HepG2 (cell line): ENCODE data around the gene DDAH2. TPM values are rescaled to one million over a fixed set of nuclear protein-coding genes. Genes with fewer than 3 reads are reported as not detected.

Experiments
- AFF4 ChIP-seq: sonication (generic); formaldehyde crosslinking; IDR thresholded peaks from 2 replicates; pipeline ENCODE4 v1.4.0; 2020; ENCODE audit warnings: missing genetic modification reagents
- HOXA9 ChIP-seq: sonication (generic); formaldehyde crosslinking; IDR thresholded peaks from 2 replicates; pipeline ENCODE4 v1.8.1; 2022; ENCODE audit warnings: missing genetic modification reagents, mild to moderate bottlenecking, moderate library complexity, borderline replicate concordance
- IRF9 ChIP-seq: sonication (generic); formaldehyde crosslinking; IDR thresholded peaks from 2 replicates; pipeline ENCODE4 v1.8.0; 2022; ENCODE audit warnings: missing genetic modification reagents, mild to moderate bottlenecking, borderline replicate concordance
- MLXIP ChIP-seq: sonication (generic); formaldehyde crosslinking; IDR thresholded peaks from 2 replicates; pipeline ENCODE4 v1.9.0; 2021; ENCODE audit warnings: missing genetic modification reagents, borderline replicate concordance
- PATZ1 ChIP-seq: sonication (generic); formaldehyde crosslinking; IDR thresholded peaks from 2 replicates; pipeline ENCODE4 v1.4.0; 2020; ENCODE audit warnings: missing genetic modification reagents
- PAWR ChIP-seq: sonication (generic); formaldehyde crosslinking; IDR thresholded peaks from 2 replicates; pipeline ENCODE4 v1.4.0; 2020; ENCODE audit warnings: missing genetic modification reagents, mild to moderate bottlenecking, borderline replicate concordance
- RCOR2 ChIP-seq: IDR thresholded peaks from 2 replicates; pipeline ENCODE4 v1.6.1; 2016; ENCODE audit warnings: missing biosample characterization, missing genetic modification reagents
- RXRA ChIP-seq: sonication (generic); formaldehyde crosslinking; IDR thresholded peaks from 2 replicates; pipeline ENCODE4 v1.5.1; 2020; ENCODE audit warnings: missing genetic modification reagents
- XRCC5 ChIP-seq: fragments of 200-400 bp; formaldehyde crosslinking; optimal IDR thresholded peaks from 2 replicates; pipeline ENCODE3; 2017; ENCODE audit warnings: mild to moderate bottlenecking, low read length
- ZBTB25 ChIP-seq: IDR thresholded peaks from 2 replicates; pipeline ENCODE4 v1.6.1; 2018; ENCODE audit warnings: missing genetic modification reagents
- polyA plus RNA-seq, 8 experiments: library from polyadenylated mRNA; depleted of rRNA in 3 of 8; stranded (reverse) in 7 of 8; unstranded in 1 of 8; fragments of >200 nt; fragmentation: Illumina TruSeq in 4 of 8; extraction: Trizol in 4 of 8; gene quantifications; 2 replicates each; pipeline versions ENCODE4 v1.2.1 to v1.2.3, GENCODE V29; 2011 to 2016; ENCODE audit warnings: low read depth in 4 of 8, missing spikeins in 1 of 8, mixed read lengths in 1 of 8; ENCODE audit not compliant: insufficient read depth in 1 of 8
- total RNA-seq, 5 experiments: library from RNA; depleted of rRNA; stranded (reverse); fragments of >200 nt; fragmentation: Illumina TruSeq; extraction: Trizol; gene quantifications; 2 replicates each; pipeline ENCODE4 v1.2.3, GENCODE V29; 2016; ENCODE audit warnings: low read depth in 1 of 5

DDAH2 gene
- total and polyA plus RNA-seq, 2 of the 13 experiments (the other 11 are each of a cell fraction or from before 2014, with no cell fraction given) = 16.4 to 21.1 TPM

- no peak for TF ChIP-seq AFF4
- no peak for TF ChIP-seq ZBTB25
- TF ChIP-seq MLXIP = no peak
- TF ChIP-seq HOXA9 (CRISPR knock-in tag) = no peak
- TF ChIP-seq RXRA = 0 out of 2 replicates have a peak, but pooled peaks have one; percentile 16
- TF ChIP-seq RCOR2 (CRISPR knock-in tag) = no peak
- no peak for TF ChIP-seq PAWR (CRISPR knock-in tag)
- TF ChIP-seq XRCC5 = no peak
- TF ChIP-seq IRF9 (CRISPR knock-in tag) = no peak
- TF ChIP-seq PATZ1 (CRISPR knock-in tag) = no peak
These were observed at the start of gene DDAH2 (continued) for GRCh38 chr6:31728767-31729514.
